SK-N-MC (cell line): ENCODE measurements around the gene AGBL1.

ENCODE experiments used
- DNase-seq: peaks from one replicate; pipeline ENCODE4 v3.0.0-alpha.2; 2011; ENCODE audit warnings: low read depth, low spot score
- H3K27ac ChIP-seq: fragments of 200-600 bp; sonication (generic); 2 replicates; pipeline ENCODE4 v1.5.1; 2016; ENCODE audit warnings: mixed run types
- H3K36me3 ChIP-seq: fragments of 200-600 bp; sonication (generic); 2 replicates; pipeline ENCODE4 v1.6.1; 2017; ENCODE audit warnings: antibody characterized with exemption, low read length, mixed read lengths; ENCODE audit not compliant: insufficient read depth
- H3K4me3 ChIP-seq: fragments of 200-600 bp; sonication (generic); 2 replicates; pipeline ENCODE4 v1.5.1; 2016
- H3K9ac ChIP-seq: fragments of 200-600 bp; sonication (generic); 2 replicates; pipeline ENCODE4 v1.8.0; 2017; ENCODE audit warnings: mixed run types, mixed read lengths; ENCODE audit not compliant: insufficient read length
- H3K9me3 ChIP-seq: fragments of 200-600 bp; sonication (generic); 2 replicates; pipeline ENCODE4 v1.6.1; 2017; ENCODE audit warnings: low read depth, mild to moderate bottlenecking, antibody characterized with exemption, low read length, moderate library complexity, mixed read lengths
- EZH2 ChIP-seq: fragments of 200-600 bp; sonication (generic); IDR thresholded peaks from one replicate; pipeline ENCODE4 v1.6.1; 2017; ENCODE audit warnings: antibody characterized with exemption
- FOXP2 ChIP-seq: optimal IDR thresholded peaks from 2 replicates; pipeline ENCODE3; 2011; ENCODE audit warnings: mild to moderate bottlenecking, moderate library complexity; ENCODE audit not compliant: insufficient read depth; ENCODE audit errors: extremely low read length, control extremely low read depth
- POLR2AphosphoS5 ChIP-seq: IDR thresholded peaks from 2 replicates; pipeline ENCODE4 v1.6.1; 2012; ENCODE audit warnings: mild to moderate bottlenecking, low read depth, low read length, borderline replicate concordance

Gene AGBL1

GRCh38 chr15:86327230-86327865, 247.7 kb downstream of the AGBL1 start:
- TF ChIP-seq EZH2 (no peak), POLR2AphosphoS5 (no peak), FOXP2 (no peak)
- no peak for DNase-seq
- H3K27ac ChIP-seq: no peak overlapping the region

GRCh38 chr15:86328658-86329057, 249.0 kb downstream of the AGBL1 start:
- TF ChIP-seq FOXP2: no peak
- no peak for TF ChIP-seq POLR2AphosphoS5
- no peak for TF ChIP-seq EZH2
- no peak overlapping the region for H3K9ac ChIP-seq
- no peak for DNase-seq

More at GRCh38 chr15:86327230-86327865, 247.7 kb downstream of the AGBL1 start:
- no peak overlapping the region for H3K4me3 ChIP-seq
- no peak overlapping the region for H3K9ac ChIP-seq
- H3K36me3 ChIP-seq: no peaks in the 10 kb centered on the region
- H3K9me3 ChIP-seq: no peaks in the 10 kb centered on the region

GRCh38 chr15:86329311-86330013, 249.8 kb downstream of the AGBL1 start:
- Histone ChIP-seq H3K9me3 (no peaks in the 10 kb centered on the region), H3K4me3 (no peak overlapping the region), H3K9ac (no peak overlapping the region), H3K27ac (no peak overlapping the region), H3K36me3 (no peaks in the 10 kb centered on the region)
- DNase-seq: no peak
- TF ChIP-seq POLR2AphosphoS5 (no peak), EZH2 (no peak), FOXP2 (no peak)

More at GRCh38 chr15:86328658-86329057, 249.0 kb downstream of the AGBL1 start:
- Histone ChIP-seq H3K4me3 (no peak overlapping the region), H3K9me3 (no peaks in the 10 kb centered on the region), H3K27ac (no peak overlapping the region), H3K36me3 (no peaks in the 10 kb centered on the region)

- DNase-seq: no peak
- no peak overlapping the region for H3K27ac ChIP-seq
- H3K9ac ChIP-seq: no peak overlapping the region
- no peaks in the 10 kb centered on the region for H3K9me3 ChIP-seq
- H3K4me3 ChIP-seq: no peak overlapping the region
- no peaks in the 10 kb centered on the region for H3K36me3 ChIP-seq
- TF ChIP-seq FOXP2 (no peak), EZH2 (no peak), POLR2AphosphoS5 (no peak)
Observed at GRCh38 chr15:86333819-86334218, 254.1 kb downstream of the AGBL1 start.

- no peak for DNase-seq
- Histone ChIP-seq H3K9me3 (no peaks in the 10 kb centered on the region), H3K9ac (no peak overlapping the region), H3K36me3 (no peaks in the 10 kb centered on the region), H3K27ac (no peak overlapping the region), H3K4me3 (no peak overlapping the region)
- TF ChIP-seq FOXP2 (no peak), POLR2AphosphoS5 (no peak), EZH2 (no peak)
Observed at GRCh38 chr15:86336051-86336788, 256.5 kb downstream of the AGBL1 start.

DNA sequence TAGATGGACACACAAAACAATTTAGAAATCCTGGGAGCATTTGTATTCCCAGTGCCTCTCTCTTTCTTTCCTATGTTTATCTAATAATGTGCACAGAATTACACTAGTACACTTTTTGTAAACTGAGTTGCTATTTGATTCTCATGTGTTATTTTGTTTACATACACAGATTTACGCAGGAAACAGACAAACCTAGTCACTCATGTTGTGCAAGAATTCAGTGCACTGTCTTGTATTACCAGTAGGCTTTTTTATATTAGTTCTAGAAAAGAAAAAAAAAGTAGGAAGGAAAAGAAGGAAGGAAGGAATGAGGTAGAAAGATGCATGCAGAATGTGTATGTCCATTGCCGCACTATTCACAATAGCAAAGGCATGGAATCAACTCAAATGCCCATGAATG, 257.4 kb downstream of the AGBL1 start:
- TF ChIP-seq POLR2AphosphoS5: no peak
- no peak for TF ChIP-seq FOXP2
- no peak for TF ChIP-seq EZH2
- H3K36me3 ChIP-seq: no peaks in the 10 kb centered on the region
- no peak overlapping the region for H3K9ac ChIP-seq
- H3K4me3 ChIP-seq: no peak overlapping the region
- no peak overlapping the region for H3K27ac ChIP-seq
- no peak for DNase-seq
- no peaks in the 10 kb centered on the region for H3K9me3 ChIP-seq

GRCh38 chr15:86347245-86347644, 267.6 kb downstream of the AGBL1 start:
- Histone ChIP-seq H3K27ac (no peak overlapping the region), H3K36me3 (no peaks in the 10 kb centered on the region), H3K9ac (no peak overlapping the region), H3K4me3 (no peak overlapping the region), H3K9me3 (no peaks in the 10 kb centered on the region)
- TF ChIP-seq POLR2AphosphoS5 (no peak), FOXP2 (no peak), EZH2 (no peak)
- no peak for DNase-seq

DNA sequence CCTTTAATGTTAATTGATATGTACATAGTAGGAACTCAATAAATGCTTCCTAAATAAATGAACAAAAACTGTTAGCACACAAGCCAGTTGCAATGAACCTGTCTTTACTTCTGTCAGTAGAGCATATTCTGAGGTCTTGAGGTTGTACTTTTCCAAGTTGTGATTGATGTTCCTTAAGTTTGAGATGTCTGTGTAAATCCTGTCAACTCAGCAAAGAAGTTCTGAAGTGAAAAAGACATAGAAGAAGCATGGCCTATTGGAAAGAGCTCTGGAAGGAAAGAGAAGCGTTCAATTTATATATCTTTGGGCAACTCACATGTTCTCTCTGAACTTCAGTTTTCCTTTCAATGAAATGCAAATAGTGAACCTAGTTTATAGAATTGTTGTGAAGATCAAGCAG, 269.9 kb downstream of the AGBL1 start:
- Histone ChIP-seq H3K9me3 (no peaks in the 10 kb centered on the region), H3K4me3 (no peak overlapping the region), H3K36me3 (no peaks in the 10 kb centered on the region), H3K9ac (no peak overlapping the region), H3K27ac (no peak overlapping the region)
- no peak for DNase-seq
- TF ChIP-seq FOXP2: no peak
- no peak for TF ChIP-seq EZH2
- no peak for TF ChIP-seq POLR2AphosphoS5
